Vagina (tissue), 2 donors: ENCODE results near the gene JPH2. TPM values are rescaled to one million over a fixed set of nuclear protein-coding genes. Genes with fewer than 3 reads are reported as not detected.

Experiments
- DNase-seq, 2 donors: peaks; one replicate each; pipeline ENCODE4 v3.0.0-alpha.2; 2017; ENCODE audit errors: extremely low spot score in 2 of 2
- H3K27ac ChIP-seq: fragments of 200-600 bp; sonication (generic); one replicate; pipeline ENCODE4 v1.5.1; 2019
- H3K27me3 ChIP-seq: fragments of 200-600 bp; sonication (generic); one replicate; pipeline ENCODE4 v1.5.1; 2019
- H3K36me3 ChIP-seq, 2 donors: fragments of 200-600 bp; sonication (generic); one replicate each; pipeline ENCODE4 v1.5.1; 2017 to 2019
- H3K4me1 ChIP-seq: fragments of 200-600 bp; sonication (generic); one replicate; pipeline ENCODE4 v1.5.1; 2019
- H3K4me3 ChIP-seq, 2 donors: fragments of 200-600 bp; sonication (generic); 1 replicate in 1 of 2; 2 replicates in 1 of 2; pipeline ENCODE4 v1.5.1; 2016 to 2019
- H3K9me3 ChIP-seq: fragments of 200-600 bp; sonication (generic); one replicate; pipeline ENCODE4 v1.5.1; 2019
- POLR2A ChIP-seq, 2 donors: fragments of 450-650 bp; IDR thresholded peaks; one replicate each; pipeline ENCODE4 v1.6.1; 2017; ENCODE audit warnings: antibody characterized with exemption in 2 of 2, mild to moderate bottlenecking in 2 of 2, moderate library complexity in 2 of 2
- POLR2AphosphoS5 ChIP-seq, 2 donors: sonication (generic); formaldehyde crosslinking; IDR thresholded peaks; one replicate each; pipeline ENCODE4 v1.9.0; 2017; ENCODE audit warnings: antibody characterized with exemption in 2 of 2, mild to moderate bottlenecking in 2 of 2, low read depth in 1 of 2; ENCODE audit not compliant: insufficient read depth in 1 of 2
- intact Hi-C: fragments of 100-400 bp; cut with DNase I; formaldehyde crosslinking; loops from one replicate; pipeline ENCODE4 v1.15.1; 2023
- total RNA-seq: library from RNA; depleted of rRNA; stranded (reverse); fragments of >200 nt; gene quantifications from one replicate; pipeline ENCODE4 v1.2.3, GENCODE V29; 2016
- TF ChIP-seq, protein P1 (sequence below), 3 experiments: fragments of 450-650 bp in 2 of 3; fragments of 200-600 bp in 1 of 3; sonication (generic) in 1 of 3; IDR thresholded peaks; one replicate each; pipeline ENCODE4 v1.5.1; 2017 to 2019; ENCODE audit warnings: antibody characterized with exemption in 3 of 3, mild to moderate bottlenecking in 2 of 3, moderate library complexity in 2 of 3

JPH2 gene
- total RNA-seq, 1 donor from 2014 or later: 13.8 TPM

DNA sequence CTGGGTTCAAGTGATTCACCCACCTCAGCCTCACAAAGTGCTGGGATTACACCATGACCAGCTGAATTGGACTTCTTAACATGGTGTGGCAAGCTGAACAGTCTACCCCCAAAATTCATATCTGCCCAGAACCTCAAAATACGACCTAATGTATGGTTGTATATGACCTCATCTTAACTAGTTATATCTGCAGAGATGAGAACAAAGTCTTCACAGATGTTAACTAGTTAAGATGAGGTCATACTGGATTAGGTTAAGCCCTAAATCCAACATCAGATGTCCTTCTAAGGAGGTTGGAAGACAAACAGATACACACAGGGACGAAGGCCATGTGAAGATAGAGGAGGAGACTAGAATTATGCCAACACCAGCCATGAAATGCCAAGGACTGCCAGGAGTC lies 102.5 kb downstream of the JPH2 start:
- Histone ChIP-seq H3K27me3 (no peaks in the 10 kb centered on the region), H3K4me1 (peaks cover 16% of the 10 kb centered on the region), H3K4me3 (no peak overlapping the region), H3K9me3 (no peaks in the 10 kb centered on the region), H3K27ac (no peak overlapping the region), H3K36me3 (no peaks in the 10 kb centered on the region)
- intact Hi-C loops: no loop called here
- peak in 1 of 2 donors; percentile 44 for DNase-seq
- TF ChIP-seq POLR2AphosphoS5 (IDR thresholded peaks at IDR 0.05; ENCODE audit: insufficient read depth in 1 of 2, low read depth in 1 of 2) (no peak), POLR2A (IDR thresholded peaks at IDR 0.05) (no peak)
- TF ChIP-seq, protein P1, sequence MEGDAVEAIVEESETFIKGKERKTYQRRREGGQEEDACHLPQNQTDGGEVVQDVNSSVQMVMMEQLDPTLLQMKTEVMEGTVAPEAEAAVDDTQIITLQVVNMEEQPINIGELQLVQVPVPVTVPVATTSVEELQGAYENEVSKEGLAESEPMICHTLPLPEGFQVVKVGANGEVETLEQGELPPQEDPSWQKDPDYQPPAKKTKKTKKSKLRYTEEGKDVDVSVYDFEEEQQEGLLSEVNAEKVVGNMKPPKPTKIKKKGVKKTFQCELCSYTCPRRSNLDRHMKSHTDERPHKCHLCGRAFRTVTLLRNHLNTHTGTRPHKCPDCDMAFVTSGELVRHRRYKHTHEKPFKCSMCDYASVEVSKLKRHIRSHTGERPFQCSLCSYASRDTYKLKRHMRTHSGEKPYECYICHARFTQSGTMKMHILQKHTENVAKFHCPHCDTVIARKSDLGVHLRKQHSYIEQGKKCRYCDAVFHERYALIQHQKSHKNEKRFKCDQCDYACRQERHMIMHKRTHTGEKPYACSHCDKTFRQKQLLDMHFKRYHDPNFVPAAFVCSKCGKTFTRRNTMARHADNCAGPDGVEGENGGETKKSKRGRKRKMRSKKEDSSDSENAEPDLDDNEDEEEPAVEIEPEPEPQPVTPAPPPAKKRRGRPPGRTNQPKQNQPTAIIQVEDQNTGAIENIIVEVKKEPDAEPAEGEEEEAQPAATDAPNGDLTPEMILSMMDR (IDR thresholded peaks at IDR 0.05): no peak

DNA sequence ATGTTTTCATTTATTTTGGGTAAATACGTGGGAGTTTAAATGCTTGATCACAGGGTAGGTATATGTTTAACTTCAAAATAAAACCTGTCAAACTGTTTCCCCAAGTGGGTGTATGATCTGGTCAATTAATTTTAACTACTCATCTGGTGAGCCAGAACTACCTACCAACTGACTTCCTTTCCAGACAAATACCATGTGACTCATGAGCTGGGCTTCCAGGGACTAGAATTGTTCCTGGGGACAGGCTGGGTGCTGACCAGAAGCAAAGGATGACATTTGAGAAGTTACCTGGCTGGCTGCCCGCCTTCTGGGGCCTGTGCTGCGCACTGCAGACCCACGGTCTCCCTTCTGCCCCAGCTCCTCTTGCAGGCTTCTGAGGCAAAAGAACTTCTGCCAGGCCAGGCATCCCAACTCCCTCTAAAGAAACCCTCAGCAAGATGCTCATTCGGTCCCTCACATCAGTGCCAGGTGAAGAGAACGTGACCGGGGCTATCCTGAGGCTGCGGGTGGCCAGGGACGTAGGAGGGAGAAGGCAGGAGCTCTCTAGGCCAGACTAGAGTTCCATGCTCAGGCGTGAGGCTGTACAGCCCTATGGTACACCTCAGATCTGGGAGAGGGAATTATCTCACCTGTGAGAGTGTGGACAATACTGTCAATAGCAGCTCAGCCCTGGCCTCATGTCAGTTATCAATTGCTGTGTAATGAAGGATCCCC lies 103.6 kb downstream of the JPH2 start:
- peak; percentile 54 to 91 for DNase-seq
- intact Hi-C loops: loop anchor here (2.0 kb wide), 1 partner anchor 335 kb away; no protein-coding TSS in a partner anchor
- H3K4me1 ChIP-seq: peaks cover 16% of the 10 kb centered on the region
- TF ChIP-seq, protein P1 (IDR thresholded peaks at IDR 0.05): no peak
- TF ChIP-seq POLR2AphosphoS5 (IDR thresholded peaks at IDR 0.05; ENCODE audit: insufficient read depth in 1 of 2, low read depth in 1 of 2): no peak
- TF ChIP-seq POLR2A (IDR thresholded peaks at IDR 0.05): no peak
- no peaks in the 10 kb centered on the region for H3K9me3 ChIP-seq
- no peaks in the 10 kb centered on the region for H3K27me3 ChIP-seq
- no peak overlapping the region for H3K4me3 ChIP-seq
- no peaks in the 10 kb centered on the region for H3K36me3 ChIP-seq
- H3K27ac ChIP-seq: no peak overlapping the region

DNA sequence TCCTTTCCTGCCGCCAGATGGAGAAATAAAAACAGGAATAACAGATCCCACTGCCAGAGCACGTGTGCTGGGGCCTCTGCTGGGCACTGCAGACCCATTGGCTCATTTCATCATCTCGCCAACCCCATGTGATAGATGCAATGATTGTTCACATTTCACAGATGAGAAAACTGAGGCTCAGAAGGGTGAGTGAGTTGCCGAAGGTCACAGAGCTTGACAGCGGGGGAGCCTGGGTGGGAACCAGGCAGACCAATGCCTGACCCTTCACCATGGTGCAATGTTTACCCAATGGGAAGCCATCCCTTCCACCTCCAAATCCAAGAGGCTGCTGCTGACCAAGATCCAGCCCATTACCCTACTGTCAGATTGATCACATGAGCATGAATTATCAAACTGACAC lies 105.1 kb downstream of the JPH2 start:
- H3K27ac ChIP-seq: no peak overlapping the region
- H3K9me3 ChIP-seq: no peaks in the 10 kb centered on the region
- peaks cover 6% of the 10 kb centered on the region for H3K4me1 ChIP-seq
- peak in 1 of 2 donors; percentile 64 for DNase-seq
- H3K4me3 ChIP-seq: no peak overlapping the region
- no peak for TF ChIP-seq POLR2A (IDR thresholded peaks at IDR 0.05)
- TF ChIP-seq, protein P1 (IDR thresholded peaks at IDR 0.05): no peak
- TF ChIP-seq POLR2AphosphoS5 (IDR thresholded peaks at IDR 0.05; ENCODE audit: insufficient read depth in 1 of 2, low read depth in 1 of 2): no peak
- intact Hi-C loops: loop anchor here (2.0 kb wide), 1 partner anchor 333 kb away; no protein-coding TSS in a partner anchor
- H3K36me3 ChIP-seq: no peaks in the 10 kb centered on the region
- no peaks in the 10 kb centered on the region for H3K27me3 ChIP-seq

DNA sequence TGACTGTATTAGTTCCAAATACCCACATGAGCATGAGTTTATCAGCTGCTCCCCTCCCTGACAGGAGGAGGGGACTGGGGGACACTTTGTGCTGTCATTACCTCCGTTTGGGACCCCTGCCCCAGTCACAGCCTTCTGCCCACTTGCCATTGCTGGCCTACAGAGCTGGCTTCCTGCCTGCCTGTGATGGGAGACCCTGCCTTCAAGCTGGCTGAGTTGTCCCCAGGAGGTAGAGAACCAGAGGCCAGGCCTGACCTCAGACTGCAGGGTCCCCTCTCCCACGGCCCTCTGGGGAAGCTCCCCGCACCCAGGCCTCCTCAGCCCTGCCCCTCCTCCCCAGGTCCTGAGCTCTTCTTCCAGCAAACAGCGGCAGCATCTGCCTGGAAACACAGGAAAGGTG lies 105.5 kb downstream of the JPH2 start:
- peak; percentile 72 to 81 for DNase-seq
- intact Hi-C loops: no loop called here

More for the DNA sequence above, 105.5 kb downstream of the JPH2 start:
- no peaks in the 10 kb centered on the region for H3K27me3 ChIP-seq
- TF ChIP-seq, protein P1 (IDR thresholded peaks at IDR 0.05): no peak
- TF ChIP-seq POLR2AphosphoS5 (IDR thresholded peaks at IDR 0.05; ENCODE audit: insufficient read depth in 1 of 2, low read depth in 1 of 2): no peak
- no peak for TF ChIP-seq POLR2A (IDR thresholded peaks at IDR 0.05)
- H3K36me3 ChIP-seq: no peaks in the 10 kb centered on the region
- H3K27ac ChIP-seq: no peak overlapping the region
- peaks cover 5% of the 10 kb centered on the region for H3K4me1 ChIP-seq
- no peak overlapping the region for H3K4me3 ChIP-seq
- no peaks in the 10 kb centered on the region for H3K9me3 ChIP-seq
